Vagina (tissue), 2 donors: ENCODE measurements around the gene EHHADH.

Source experiments
- POLR2A ChIP-seq, 2 donors: fragments of 450-650 bp; IDR thresholded peaks; one replicate each; pipeline ENCODE4 v1.6.1; 2017; ENCODE audit warnings: antibody characterized with exemption in 2 of 2, mild to moderate bottlenecking in 2 of 2, moderate library complexity in 2 of 2
- POLR2AphosphoS5 ChIP-seq, 2 donors: sonication (generic); formaldehyde crosslinking; IDR thresholded peaks; one replicate each; pipeline ENCODE4 v1.9.0; 2017; ENCODE audit warnings: antibody characterized with exemption in 2 of 2, mild to moderate bottlenecking in 2 of 2, low read depth in 1 of 2; ENCODE audit not compliant: insufficient read depth in 1 of 2
- TF ChIP-seq, protein P1 (sequence below), 3 experiments: fragments of 450-650 bp in 2 of 3; fragments of 200-600 bp in 1 of 3; sonication (generic) in 1 of 3; IDR thresholded peaks; one replicate each; pipeline ENCODE4 v1.5.1; 2017 to 2019; ENCODE audit warnings: antibody characterized with exemption in 3 of 3, mild to moderate bottlenecking in 2 of 3, moderate library complexity in 2 of 3

DNA sequence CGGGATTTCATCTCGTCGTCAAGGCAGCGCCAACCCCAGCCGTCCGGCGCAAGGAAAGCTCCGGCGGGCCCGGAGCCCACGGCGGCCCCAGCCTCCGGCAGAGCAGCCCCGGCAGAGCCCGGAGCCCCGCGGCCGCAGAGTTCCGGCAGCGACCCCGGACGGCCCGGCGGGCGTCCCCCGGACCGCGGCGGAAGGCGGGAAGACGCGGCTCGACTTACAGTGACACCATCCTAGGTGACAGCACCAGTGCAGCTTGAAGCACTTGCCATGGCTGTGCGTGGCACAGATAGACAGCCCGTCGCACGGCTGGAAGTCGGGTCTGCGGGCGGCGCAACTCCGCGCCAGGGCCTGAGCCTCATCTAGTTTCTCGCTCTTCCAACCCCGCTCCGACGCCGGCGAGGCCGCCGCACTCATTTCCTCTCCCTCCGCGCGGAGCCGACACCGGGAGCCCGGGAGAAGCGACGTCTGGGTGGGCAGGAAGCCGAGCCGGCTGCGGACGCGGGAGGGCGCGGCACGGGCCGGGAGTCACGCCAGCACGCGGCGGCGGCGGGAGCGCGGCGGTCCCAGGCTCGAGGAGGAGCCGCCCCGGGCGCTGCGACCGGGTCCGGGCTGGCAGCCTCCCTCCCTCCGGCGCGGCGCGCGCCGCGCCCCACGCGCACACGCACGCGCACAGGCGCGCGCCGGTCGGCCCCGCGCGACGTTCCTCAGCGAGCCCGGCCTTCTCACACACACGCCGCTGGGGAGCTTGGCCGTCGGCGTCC is 101.3 kb downstream of the EHHADH start, which contains the start of gene C3orf70:
- no peak for TF ChIP-seq POLR2A (IDR thresholded peaks at IDR 0.05)
- TF ChIP-seq, protein P1, sequence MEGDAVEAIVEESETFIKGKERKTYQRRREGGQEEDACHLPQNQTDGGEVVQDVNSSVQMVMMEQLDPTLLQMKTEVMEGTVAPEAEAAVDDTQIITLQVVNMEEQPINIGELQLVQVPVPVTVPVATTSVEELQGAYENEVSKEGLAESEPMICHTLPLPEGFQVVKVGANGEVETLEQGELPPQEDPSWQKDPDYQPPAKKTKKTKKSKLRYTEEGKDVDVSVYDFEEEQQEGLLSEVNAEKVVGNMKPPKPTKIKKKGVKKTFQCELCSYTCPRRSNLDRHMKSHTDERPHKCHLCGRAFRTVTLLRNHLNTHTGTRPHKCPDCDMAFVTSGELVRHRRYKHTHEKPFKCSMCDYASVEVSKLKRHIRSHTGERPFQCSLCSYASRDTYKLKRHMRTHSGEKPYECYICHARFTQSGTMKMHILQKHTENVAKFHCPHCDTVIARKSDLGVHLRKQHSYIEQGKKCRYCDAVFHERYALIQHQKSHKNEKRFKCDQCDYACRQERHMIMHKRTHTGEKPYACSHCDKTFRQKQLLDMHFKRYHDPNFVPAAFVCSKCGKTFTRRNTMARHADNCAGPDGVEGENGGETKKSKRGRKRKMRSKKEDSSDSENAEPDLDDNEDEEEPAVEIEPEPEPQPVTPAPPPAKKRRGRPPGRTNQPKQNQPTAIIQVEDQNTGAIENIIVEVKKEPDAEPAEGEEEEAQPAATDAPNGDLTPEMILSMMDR (IDR thresholded peaks at IDR 0.05): no peak
- no peak for TF ChIP-seq POLR2AphosphoS5 (IDR thresholded peaks at IDR 0.05; ENCODE audit: insufficient read depth in 1 of 2, low read depth in 1 of 2)
